HCT116 (cell line): ENCODE results near the gene ASPG. TPM values are rescaled to one million over a fixed set of nuclear protein-coding genes. Genes with fewer than 3 reads are reported as not detected.

Experiments
- ATAC-seq: fragments of 200-7000 bp; cut with Tn5 transposase; 2 replicates; pipeline ENCODE4 v1.9.1; 2020; ENCODE audit warnings: mild to moderate bottlenecking, moderate library complexity
- BruUV-seq: library from RNA; stranded (reverse); fragments of 400-500 nt; replicated peaks from 2 replicates; lab custom pipeline; 2021; lab: Mats Ljungman, UMichigan
- CTCF ChIA-PET: fragments of 300-600 bp; sonication (Branson Sonifier 250); formaldehyde crosslinking; loops from one replicate; lab custom pipeline; 2021; ENCODE audit warnings: antibody characterized with exemption; lab: Charles Lee
- POLR2A ChIA-PET: fragments of 300-600, 350-600 bp; sonication (Branson Sonifier 250); formaldehyde crosslinking; loops from one replicate; lab custom pipeline; 2021; ENCODE audit warnings: antibody characterized with exemption; lab: Charles Lee
- RAD21 ChIA-PET, 2 experiments: fragments of 300-600 bp; sonication (Branson Sonifier 250); formaldehyde crosslinking; loops; one replicate each; lab custom pipeline; 2023; ENCODE audit warnings: low total read pairs in 2 of 2; ENCODE audit not compliant: uncharacterized antibody in 2 of 2, unreplicated experiment in 2 of 2, low non-redundant PET in 1 of 2; lab: Charles Lee
- DNase-seq: peaks from one replicate; pipeline ENCODE4 v3.0.0-alpha.2; 2010; ENCODE audit warnings: low read depth, low spot score
- H2AFZ ChIP-seq: fragments of 200-600 bp; shearing (Covaris generic), sonication (generic); 2 replicates; pipeline ENCODE4 v1.6.1; 2017; ENCODE audit warnings: low read depth, mixed run types, mixed read lengths, antibody characterized with exemption, low read length; ENCODE audit not compliant: poor library complexity, severe bottlenecking
- H3K27ac ChIP-seq: 2 replicates; pipeline ENCODE4 v1.5.1; 2012; ENCODE audit warnings: low read depth, low read length
- H3K27me3 ChIP-seq: fragments of 200-600 bp; sonication (generic); 2 replicates; pipeline ENCODE4 v1.6.1; 2016; ENCODE audit warnings: mixed run types, low read length, mixed read lengths; ENCODE audit not compliant: insufficient read depth
- H3K36me3 ChIP-seq, 2 experiments: fragments of 200-500 bp in 1 of 2; fragments of 200-600 bp in 1 of 2; sonication (Bioruptor generic) in 1 of 2; sonication (generic) in 1 of 2; 2 replicates each; pipeline versions ENCODE4 v1.5.1 to v1.6.1; 2014 to 2016; ENCODE audit warnings: low read length in 2 of 2, inconsistent platforms in 1 of 2, mixed read lengths in 1 of 2, mixed run types in 1 of 2; ENCODE audit not compliant: insufficient read depth in 2 of 2, control insufficient read depth in 1 of 2
- H3K4me1 ChIP-seq, 2 experiments: fragments of 200-600 bp in 1 of 2; sonication (generic) in 1 of 2; 2 replicates each; pipeline versions ENCODE4 v1.5.1 to v1.6.1; 2012 to 2017; ENCODE audit warnings: low read length in 2 of 2, inconsistent platforms in 1 of 2, mild to moderate bottlenecking in 1 of 2, mixed read lengths in 1 of 2, mixed run types in 1 of 2, moderate library complexity in 1 of 2; ENCODE audit not compliant: insufficient read depth in 2 of 2, control insufficient read depth in 1 of 2
- H3K4me2 ChIP-seq: fragments of 200-600 bp; sonication (generic); 2 replicates; pipeline ENCODE4 v1.6.1; 2017; ENCODE audit warnings: mixed run types, low read length, mixed read lengths
- H3K4me3 ChIP-seq, 2 experiments: fragments of 200-600 bp in 1 of 2; sonication (generic) in 1 of 2; replicated peaks in 1 of 2; 2 replicates each; pipeline ENCODE4 v1.5.1; 2011 to 2016; ENCODE audit warnings: low read length in 2 of 2, control low read depth in 1 of 2, low read depth in 1 of 2, mild to moderate bottlenecking in 1 of 2, mixed read lengths in 1 of 2, mixed run types in 1 of 2
- H3K79me2 ChIP-seq: fragments of 200-600 bp; sonication (generic); 2 replicates; pipeline ENCODE4 v1.6.1; 2017; ENCODE audit warnings: mild to moderate bottlenecking, mixed run types, low read length, moderate library complexity, mixed read lengths; ENCODE audit not compliant: insufficient read depth
- H3K9ac ChIP-seq: fragments of 200-600 bp; sonication (generic); 2 replicates; pipeline ENCODE4 v1.6.1; 2016; ENCODE audit warnings: low read length, mixed read lengths
- H3K9me2 ChIP-seq: fragments of 200-600 bp; sonication (generic), shearing (Covaris generic); 2 replicates; pipeline ENCODE4 v1.6.1; 2017; ENCODE audit warnings: mixed run types, mild to moderate bottlenecking, moderate library complexity; ENCODE audit not compliant: insufficient read depth
- H3K9me3 ChIP-seq, 2 experiments: fragments of 200-500 bp in 1 of 2; fragments of 200-600 bp in 1 of 2; sonication (Bioruptor generic) in 1 of 2; sonication (generic) in 1 of 2; 2 replicates each; pipeline ENCODE4 v1.6.1; 2014 to 2017; ENCODE audit warnings: low read length in 2 of 2, mixed read lengths in 2 of 2, inconsistent platforms in 1 of 2, low read depth in 1 of 2, mild to moderate bottlenecking in 1 of 2, mixed run types in 1 of 2, moderate library complexity in 1 of 2; ENCODE audit not compliant: control insufficient read depth in 1 of 2, insufficient read depth in 1 of 2
- H4K20me1 ChIP-seq: fragments of 200-600 bp; sonication (generic), shearing (Covaris generic); 2 replicates; pipeline ENCODE4 v1.6.1; 2017; ENCODE audit warnings: mixed run types, mild to moderate bottlenecking, moderate library complexity; ENCODE audit not compliant: insufficient read depth
- ELF1 ChIP-seq: IDR thresholded peaks from 2 replicates; pipeline ENCODE4 v1.6.1; 2012; ENCODE audit warnings: low read depth, borderline replicate concordance
- SIN3A ChIP-seq: IDR thresholded peaks from 2 replicates; pipeline ENCODE4 v1.6.1; 2012; ENCODE audit warnings: low read depth
- SP1 ChIP-seq: IDR thresholded peaks from 2 replicates; pipeline ENCODE4 v1.6.1; 2012; ENCODE audit warnings: low read depth
- SRF ChIP-seq: IDR thresholded peaks from 2 replicates; pipeline ENCODE4 v1.6.1; 2012; ENCODE audit warnings: low read depth
- YY1 ChIP-seq: IDR thresholded peaks from 2 replicates; pipeline ENCODE4 v1.6.1; 2011; ENCODE audit warnings: low read length, low read depth, moderate library complexity, mild to moderate bottlenecking; ENCODE audit not compliant: insufficient replicate concordance; ENCODE audit errors: extremely low read depth
- intact Hi-C: fragments of 100-400 bp; cut with micrococcal nuclease; formaldehyde crosslinking; loops from 2 replicates; pipeline ENCODE4 v1.10.0; 2022
- total RNA-seq: library from RNA; stranded (reverse); gene quantifications from one replicate; pipeline ENCODE4 v1.2.1, GENCODE V29; 2021; ENCODE audit not compliant: unreplicated experiment
- TF ChIP-seq, protein P1 (sequence below): IDR thresholded peaks from 2 replicates; pipeline ENCODE4 v1.6.1; 2011; ENCODE audit warnings: mild to moderate bottlenecking, low read length, moderate library complexity; ENCODE audit not compliant: insufficient replicate concordance; ENCODE audit errors: extremely low read depth

The ASPG gene
- total RNA-seq, 1 experiment from 2014 or later: not detected

DNA sequence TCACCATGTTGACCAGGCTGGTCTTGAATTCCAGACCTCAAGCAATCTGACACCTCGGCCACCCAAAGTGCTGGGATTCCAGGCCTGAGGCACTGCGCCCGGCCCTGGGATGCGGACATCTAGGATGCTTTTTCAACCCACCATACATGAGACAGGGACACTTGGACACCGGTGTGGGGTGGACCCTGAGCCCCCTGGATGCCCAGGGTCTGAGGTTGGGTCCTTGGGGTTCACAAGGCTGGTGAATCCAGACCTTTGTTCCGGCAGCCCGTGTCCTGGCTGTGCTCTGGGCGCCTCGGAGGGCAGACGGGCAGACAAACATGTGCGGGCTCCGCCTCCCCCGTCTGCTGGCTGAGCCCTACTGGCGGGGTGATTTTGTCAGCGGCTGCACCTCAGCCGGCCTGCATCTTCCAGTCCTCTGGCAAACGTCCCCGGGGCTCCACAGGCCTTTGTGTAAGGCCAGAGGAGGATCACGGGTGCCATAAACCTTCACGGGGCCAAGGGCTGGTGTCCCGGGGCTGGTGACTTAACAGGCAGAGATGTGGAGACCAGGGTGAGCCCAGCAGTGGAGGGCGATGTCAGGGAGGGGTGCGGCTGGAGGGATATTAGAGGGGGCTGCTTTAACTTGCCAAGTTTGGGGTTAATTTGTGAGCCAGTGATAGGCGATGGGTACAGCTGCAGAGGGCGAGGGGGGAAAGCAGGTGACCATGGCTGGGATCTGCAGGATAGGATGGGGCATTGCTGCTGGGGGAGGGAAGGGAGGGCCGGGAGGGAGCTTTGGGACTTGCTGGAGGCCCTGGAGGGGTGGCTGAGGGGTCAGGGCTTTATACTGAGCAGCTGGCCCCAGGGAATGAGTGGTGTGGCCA, 5.8 kb downstream of the ASPG start:
- RAD21 ChIA-PET: no interaction called here
- no peaks in the 10 kb centered on the region for H3K79me2 ChIP-seq
- no peaks in the 10 kb centered on the region for H3K9me3 ChIP-seq
- no peaks in the 10 kb centered on the region for H4K20me1 ChIP-seq
- no peak for TF ChIP-seq SP1
- no peak for TF ChIP-seq SIN3A
- no peak for TF ChIP-seq SRF
- TF ChIP-seq YY1: no peak
- TF ChIP-seq, protein P1, sequence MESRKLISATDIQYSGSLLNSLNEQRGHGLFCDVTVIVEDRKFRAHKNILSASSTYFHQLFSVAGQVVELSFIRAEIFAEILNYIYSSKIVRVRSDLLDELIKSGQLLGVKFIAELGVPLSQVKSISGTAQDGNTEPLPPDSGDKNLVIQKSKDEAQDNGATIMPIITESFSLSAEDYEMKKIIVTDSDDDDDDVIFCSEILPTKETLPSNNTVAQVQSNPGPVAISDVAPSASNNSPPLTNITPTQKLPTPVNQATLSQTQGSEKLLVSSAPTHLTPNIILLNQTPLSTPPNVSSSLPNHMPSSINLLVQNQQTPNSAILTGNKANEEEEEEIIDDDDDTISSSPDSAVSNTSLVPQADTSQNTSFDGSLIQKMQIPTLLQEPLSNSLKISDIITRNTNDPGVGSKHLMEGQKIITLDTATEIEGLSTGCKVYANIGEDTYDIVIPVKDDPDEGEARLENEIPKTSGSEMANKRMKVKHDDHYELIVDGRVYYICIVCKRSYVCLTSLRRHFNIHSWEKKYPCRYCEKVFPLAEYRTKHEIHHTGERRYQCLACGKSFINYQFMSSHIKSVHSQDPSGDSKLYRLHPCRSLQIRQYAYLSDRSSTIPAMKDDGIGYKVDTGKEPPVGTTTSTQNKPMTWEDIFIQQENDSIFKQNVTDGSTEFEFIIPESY: no peak
- no peak for TF ChIP-seq ELF1
- TF ChIP-seq, all 23 proteins: peak for 0
- H3K4me1 ChIP-seq: peaks cover 7 to 14% of the 10 kb centered on the region in 2 experiments; a peak in 3 of 4 replicates
- H3K9ac ChIP-seq: no peak overlapping the region
- no peak overlapping the region for H3K27ac ChIP-seq
- no peak overlapping the region for H3K4me2 ChIP-seq
- ChIA-PET POLR2A (no interaction called here), CTCF (interaction anchor here (1.7 kb wide), 1 partner anchor 41 kb away, joined by 4 read pairs; no protein-coding TSS in a partner anchor)
- intact Hi-C loops: no loop called here
- no peak for ATAC-seq
- no peaks in the 10 kb centered on the region for H3K9me2 ChIP-seq
- no peak for DNase-seq
- no peak overlapping the region for H2AFZ ChIP-seq
- no peaks in the 10 kb centered on the region for H3K36me3 ChIP-seq
- no peak overlapping the region for H3K4me3 ChIP-seq
- no peaks in the 10 kb centered on the region for H3K27me3 ChIP-seq
- no TSS peak for BruUV-seq
